NCI-H524 treated with DMSO at 0.1 percent for 48 hours (cell line): ENCODE data around the gene TUBD1.

Experiments used
- DNase-seq: peaks from one replicate; lab custom pipeline; 2025; lab: John Stamatoyannopoulos, UW

The TUBD1 gene

DNA sequence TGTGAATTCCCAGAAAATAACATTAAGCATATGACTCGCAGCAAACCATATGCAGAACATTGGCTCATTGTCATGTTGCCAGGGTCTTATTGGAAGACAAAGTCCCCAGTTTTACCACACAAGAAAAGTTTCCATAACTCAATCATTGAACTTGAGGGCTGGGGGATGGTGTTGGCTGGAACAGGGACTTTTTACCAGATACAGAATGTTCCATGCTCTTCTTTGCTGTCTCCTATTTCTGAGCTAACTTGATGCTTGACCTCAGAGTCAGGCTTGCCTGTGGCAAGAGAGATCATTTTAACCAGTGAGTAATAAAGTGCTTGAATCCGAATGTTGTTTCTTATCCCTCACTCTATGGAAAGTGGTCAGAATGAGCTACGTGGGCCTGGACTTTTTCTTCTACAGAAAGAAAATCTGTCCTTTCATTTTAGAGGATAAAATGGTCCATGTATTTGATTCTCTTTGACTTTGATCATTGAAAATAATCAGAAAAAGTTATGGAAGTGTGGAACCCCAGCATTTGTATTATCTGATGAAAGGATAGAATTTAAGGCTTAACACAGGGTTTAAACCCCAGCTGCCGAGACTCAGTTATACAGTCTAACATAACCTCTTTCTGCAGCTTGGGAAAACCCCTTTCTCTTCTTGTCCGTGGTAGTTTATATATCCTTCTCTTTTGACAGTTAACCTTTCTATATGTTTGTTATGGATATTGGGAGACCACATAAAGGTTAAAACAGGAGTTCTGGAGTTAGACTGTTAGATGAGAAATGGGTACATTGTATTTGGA, 67.0 kb downstream of the TUBD1 start:
- no peak for DNase-seq

DNA sequence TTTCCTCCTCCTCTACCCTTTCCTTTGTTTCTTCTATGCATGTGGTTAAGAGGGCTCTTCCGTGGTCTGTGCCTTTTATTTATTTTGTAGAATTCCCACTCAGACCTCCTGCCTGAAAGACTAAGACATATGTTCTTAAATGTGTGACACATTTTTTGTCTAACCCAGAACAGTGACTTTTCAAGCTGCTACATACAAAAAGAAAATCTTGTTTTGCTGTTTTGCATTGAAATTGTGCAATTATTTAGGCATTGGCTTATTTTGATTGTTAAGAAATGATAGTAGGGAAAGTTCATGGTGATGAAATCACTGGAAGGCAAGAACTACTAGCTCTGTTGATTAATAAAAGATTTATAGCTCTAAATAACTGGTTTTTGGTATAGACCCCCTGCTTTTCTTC, 76.8 kb downstream of the TUBD1 start:
- DNase-seq: no peak

DNA sequence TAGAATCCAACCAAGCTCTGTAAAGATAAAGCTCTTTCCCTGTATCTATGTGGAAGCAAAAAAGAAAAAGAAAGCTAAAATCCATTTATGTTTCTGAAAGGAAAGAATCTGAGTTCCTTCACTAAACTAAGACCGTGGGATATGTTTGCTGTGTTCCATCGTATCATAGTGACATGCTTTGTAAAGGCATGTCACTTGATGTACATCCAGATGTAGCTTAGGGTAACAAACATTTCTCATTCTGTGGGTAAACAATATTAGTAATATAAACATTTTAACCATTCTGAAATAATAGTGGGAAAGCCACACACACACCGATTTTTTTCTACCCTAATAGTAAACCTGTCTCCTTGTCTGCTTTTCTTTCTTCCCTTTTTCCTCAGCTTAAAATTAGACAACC, 78.1 kb downstream of the TUBD1 start:
- no peak for DNase-seq

DNA sequence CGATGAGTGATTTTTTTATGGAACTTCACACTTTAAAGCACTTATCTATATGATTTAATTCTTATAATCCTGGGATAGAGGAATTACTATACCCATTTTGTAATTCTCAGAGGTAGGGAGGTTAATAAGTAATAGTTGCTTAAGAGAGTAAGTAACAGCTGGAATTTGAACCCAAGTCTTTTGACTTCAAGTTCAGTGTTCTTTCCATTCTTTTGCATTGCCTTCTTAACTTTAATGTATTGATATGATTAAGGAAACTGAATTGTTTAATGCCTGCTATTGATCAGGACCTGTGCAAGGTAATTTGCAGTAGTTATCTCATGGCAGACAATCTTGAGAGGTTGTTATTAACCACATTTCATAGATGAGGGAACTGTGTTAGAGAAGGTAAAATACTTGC, 78.5 kb downstream of the TUBD1 start:
- no peak for DNase-seq

DNA sequence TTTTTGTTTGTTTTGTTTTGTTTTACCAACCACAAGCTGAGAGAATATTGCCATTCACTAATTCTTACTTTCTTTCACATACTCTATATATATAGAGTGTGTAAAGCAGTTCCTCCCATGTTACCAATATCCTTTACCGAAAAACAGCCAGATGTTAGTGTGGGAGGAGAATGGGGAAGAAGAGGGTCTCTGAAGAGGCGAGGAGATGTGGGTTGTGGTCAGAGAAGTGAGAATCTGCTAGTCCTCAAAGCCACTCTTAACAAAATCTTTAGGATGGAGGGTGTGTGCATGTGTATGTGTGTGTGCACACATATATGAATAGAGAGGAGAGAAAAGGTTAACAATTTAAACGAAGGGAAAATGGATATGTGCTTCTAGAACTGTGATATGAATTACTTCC, 80.6 kb downstream of the TUBD1 start:
- DNase-seq: no peak

DNA sequence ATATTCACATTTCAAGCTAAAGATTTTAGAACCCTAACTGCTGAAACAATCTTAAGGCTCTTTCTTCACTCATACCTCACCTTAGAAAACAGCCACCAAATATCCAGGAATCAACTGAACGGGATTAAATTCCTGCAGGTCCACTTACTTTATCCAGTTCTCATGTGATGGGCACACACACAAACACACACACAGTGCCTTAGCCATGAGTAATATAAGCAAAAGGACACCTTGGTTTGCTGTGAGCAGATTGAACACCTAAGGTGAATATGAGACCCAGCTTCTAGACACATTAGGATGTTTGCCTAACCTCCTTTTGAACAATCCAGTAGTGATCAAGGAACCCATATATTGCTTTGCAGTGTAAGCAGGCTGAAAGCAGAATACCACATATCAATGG, 81.5 kb downstream of the TUBD1 start:
- DNase-seq: no peak

DNA sequence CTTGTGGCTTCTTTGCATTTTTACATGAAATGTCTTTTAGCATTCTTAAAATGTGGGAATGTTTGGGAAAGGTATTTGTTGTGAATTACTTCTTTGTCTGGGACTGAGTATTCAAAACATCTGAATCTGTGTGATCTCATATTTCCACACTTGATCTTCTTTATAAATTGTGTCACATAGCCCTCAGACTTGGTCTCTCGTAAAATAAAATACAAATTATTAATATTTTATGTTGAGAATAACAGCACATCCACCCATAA, 81.9 kb downstream of the TUBD1 start:
- DNase-seq: no peak
